GM18498 (cell line): ENCODE results near the gene SPACA6.

Experiments
- ATAC-seq: cut with Tn5 transposase; IDR thresholded peaks from one replicate; pipeline ENCODE4 v1.9.1; 2021; ENCODE audit warnings: mild to moderate bottlenecking, moderate library complexity; ENCODE audit not compliant: unreplicated experiment

SPACA6 gene

GRCh38 chr19:51688671-51689571 is 4.2 kb upstream of the SPACA6 start:
- ATAC-seq: no peak

- ATAC-seq: no peak
These were observed 3.2 kb upstream of the SPACA6 start for GRCh38 chr19:51689751-51690453.

GRCh38 chr19:51690454-51691073 is 2.6 kb upstream of the SPACA6 start:
- ATAC-seq: no peak

- ATAC-seq: no peak
These were observed 2.0 kb upstream of the SPACA6 start for GRCh38 chr19:51691074-51691583.

- ATAC-seq: no peak
These were observed 1.3 kb upstream of the SPACA6 start for GRCh38 chr19:51691584-51692428.

- no peak for ATAC-seq
These were observed 662 bp upstream of the SPACA6 start for GRCh38 chr19:51692468-51692867.

GRCh38 chr19:51693819-51694218 is 689 bp downstream of the SPACA6 start:
- ATAC-seq: no peak

GRCh38 chr19:51694318-51695085 is 1.4 kb downstream of the SPACA6 start:
- no peak for ATAC-seq

GRCh38 chr19:51695088-51695487 is 2.0 kb downstream of the SPACA6 start:
- ATAC-seq: no peak

- no peak for ATAC-seq
These were observed 2.7 kb downstream of the SPACA6 start for GRCh38 chr19:51695702-51696315.

GRCh38 chr19:51696606-51697005 is 3.5 kb downstream of the SPACA6 start:
- ATAC-seq: no peak

GRCh38 chr19:51697169-51697776 is 4.1 kb downstream of the SPACA6 start:
- no peak for ATAC-seq

GRCh38 chr19:51698296-51698695 is 5.2 kb downstream of the SPACA6 start:
- ATAC-seq: no peak

- no peak for ATAC-seq
These were observed 6.0 kb downstream of the SPACA6 start for GRCh38 chr19:51699170-51699569.

- no peak for ATAC-seq
These were observed 8.5 kb downstream of the SPACA6 start for GRCh38 chr19:51701468-51702100.

GRCh38 chr19:51702103-51702824 is 9.1 kb downstream of the SPACA6 start:
- no peak for ATAC-seq

GRCh38 chr19:51702825-51703574 is 9.9 kb downstream of the SPACA6 start:
- no peak for ATAC-seq
